ENCODE measurements around the gene ZP2. TPM values are rescaled to one million over a fixed set of nuclear protein-coding genes. Genes with fewer than 3 reads are reported as not detected.
A peak's percentile ranks its signal among the peaks of the same experiment; 100 is the strongest.
"Not testable (repeated sequence)": the region's sequence is repeated elsewhere in the genome, so short reads cannot be mapped to it uniquely, and the experiment has no call there.

Gene ZP2
- total RNA-seq, 1 donor from 2014 or later, result not detected

DNA sequence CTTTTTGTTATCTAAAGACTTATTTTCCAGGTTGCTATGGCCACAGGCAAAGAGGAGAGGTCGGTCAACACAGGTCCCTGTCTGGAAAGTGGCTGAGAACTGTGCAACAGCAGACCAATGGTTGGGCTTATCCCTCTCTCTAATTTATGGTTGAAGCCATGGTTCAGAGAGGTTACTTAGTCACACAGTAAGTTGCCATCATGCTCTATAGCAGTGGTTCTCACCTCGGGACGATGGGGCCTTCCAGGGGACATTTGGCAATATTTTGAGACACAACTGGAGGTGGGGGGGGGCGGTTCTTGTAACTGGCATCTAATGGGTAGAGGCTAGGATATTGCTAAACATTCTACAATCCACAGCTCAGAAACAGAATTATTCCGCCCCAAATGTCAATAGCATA lies 53.7 kb downstream of the ZP2 start:
- DNase-seq, result no peak
- intact Hi-C loops (cut with micrococcal nuclease), result no loop called here
- ATAC-seq, result no peak

GRCh38 chr16:21156767-21157467 lies 54.5 kb downstream of the ZP2 start:
- intact Hi-C loops (cut with micrococcal nuclease), result no loop called here
- DNase-seq (no peak), ATAC-seq (peak; percentile 5)

GRCh38 chr16:21156011-21156410 lies 55.4 kb downstream of the ZP2 start:
- intact Hi-C loops (cut with micrococcal nuclease); DNase-seq; ATAC-seq: not testable (repeated sequence)

- ATAC-seq; DNase-seq; intact Hi-C loops (cut with micrococcal nuclease): not testable (repeated sequence)
These were observed 58.1 kb downstream of the ZP2 start for GRCh38 chr16:21153124-21153729.

DNA sequence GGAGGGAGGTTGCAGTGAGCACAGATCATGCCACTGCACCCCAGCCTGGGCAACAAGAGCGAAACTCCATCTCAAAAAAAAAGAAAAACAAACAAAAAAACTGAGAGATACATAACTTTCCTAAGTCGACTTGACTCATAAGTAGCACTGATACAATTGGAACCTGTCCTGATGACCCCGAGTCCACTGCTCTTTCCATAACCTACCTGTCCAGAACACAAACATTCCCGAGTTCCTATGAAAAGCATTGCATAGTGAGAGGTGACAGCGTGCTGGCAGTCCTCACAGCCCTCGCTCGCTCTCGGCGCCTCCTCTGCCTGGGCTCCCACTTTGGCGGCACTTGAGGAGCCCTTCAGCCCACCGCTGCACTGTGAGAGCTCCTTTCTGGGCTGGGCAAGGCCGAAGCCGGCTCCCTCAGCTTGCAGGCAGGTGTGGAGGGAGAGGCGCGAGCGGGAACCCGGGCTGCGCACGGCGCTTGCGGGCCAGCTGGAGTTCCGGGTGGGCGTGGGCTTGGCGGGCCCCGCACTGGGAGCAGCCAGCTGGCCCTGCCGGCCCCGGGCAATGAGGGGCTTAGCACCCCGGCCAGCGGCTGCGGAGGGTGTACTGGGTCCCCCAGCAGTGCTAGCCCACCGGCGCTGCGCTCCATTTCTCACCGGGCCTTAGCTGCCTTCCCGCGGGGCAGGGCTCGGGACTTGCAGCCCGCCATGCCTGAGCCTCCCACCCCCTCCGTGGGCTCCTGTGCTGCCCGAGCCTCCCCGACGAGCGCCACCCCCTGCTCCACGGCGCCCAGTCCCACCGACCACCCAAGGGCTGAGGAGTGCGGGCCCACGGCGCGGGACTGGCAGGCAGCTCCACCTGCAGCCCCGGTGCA lies 59.0 kb downstream of the ZP2 start:
- DNase-seq; intact Hi-C loops (cut with micrococcal nuclease); ATAC-seq: not testable (repeated sequence)

GRCh38 chr16:21150375-21151001 lies 60.9 kb downstream of the ZP2 start, which contains the start of gene DNAH3:
Gene DNAH3 (minus strand): TSS chr16:21150846. CDS start chr16:21150319, 527 bp downstream.
- DNase-seq (no peak), ATAC-seq (peak; percentile 84)
- intact Hi-C loops (cut with micrococcal nuclease), result no loop called here

Other genes with a start within 250 kb of the ZP2 start
- 1.1 TPM for gene DNAH3, start 60.7 kb downstream of the ZP2 start, total RNA-seq
- gene LDAF1, start 52.9 kb downstream of the ZP2 start, total RNA-seq, result 143 TPM
- not detected for gene ANKS4B, start 22.1 kb upstream of the ZP2 start, total RNA-seq
- gene CRYM, start 66.7 kb upstream of the ZP2 start, total RNA-seq, result 78.2 TPM